ENCODE measurements around the gene ITGA2B. TPM values are rescaled to one million over a fixed set of nuclear protein-coding genes. Genes with fewer than 3 reads are reported as not detected.

Gene ITGA2B
- total and polyA plus RNA-seq, 2 experiments from 2014 or later, result 13.3 to 13.9 TPM

- TF ChIP-seq CTCF (conservative IDR thresholded peaks at IDR 0.05; ENCODE audit: low read depth in 2 of 2) (no peak), NANOG (IDR thresholded peaks at IDR 0.05; ENCODE audit: borderline replicate concordance) (no peak), CREB1 (CRISPR knock-in tag; IDR thresholded peaks at IDR 0.05; ENCODE audit: low read depth) (no peak), EZH2 (IDR thresholded peaks at IDR 0.05; ENCODE audit: low read depth, unreplicated experiment) (no peak), EZH2phosphoT487 (IDR thresholded peaks at IDR 0.05; ENCODE audit: unreplicated experiment) (no peak), STAT1 (IDR thresholded peaks at IDR 0.05; ENCODE audit: unreplicated experiment) (no peak), JUNB (IDR thresholded peaks at IDR 0.05; ENCODE audit: unreplicated experiment) (no peak), ZNF462 (CRISPR knock-in tag; IDR thresholded peaks at IDR 0.05) (no peak)
Measured at GRCh38 chr17:44362949-44363612, 26.4 kb downstream of the ITGA2B start (continued).
